H9 (cell line): Measurements from ENCODE around the gene CCDC170. TPM values are rescaled to one million over a fixed set of nuclear protein-coding genes. Genes with fewer than 3 reads are reported as not detected.

ENCODE experiments used
- DNase-seq: peaks from one replicate; pipeline ENCODE4 v3.0.0-alpha.2; 2017
- H2AFZ ChIP-seq: one replicate; pipeline ENCODE4 v1.6.1; 2013; ENCODE audit warnings: mild to moderate bottlenecking, low read length, control low read depth, moderate library complexity
- H2AK5ac ChIP-seq: 2 replicates; pipeline ENCODE4 v1.6.1; 2013; ENCODE audit warnings: low read length, control low read depth, mixed read lengths; ENCODE audit not compliant: insufficient read length
- H2BK120ac ChIP-seq: one replicate; pipeline ENCODE4 v1.6.1; 2013; ENCODE audit warnings: low read depth, mild to moderate bottlenecking, low read length, control low read depth, inconsistent platforms; ENCODE audit not compliant: poor library complexity, severe bottlenecking
- H2BK12ac ChIP-seq: 2 replicates; pipeline ENCODE4 v1.6.1; 2013; ENCODE audit warnings: low read length, control low read depth, mixed read lengths, low read depth; ENCODE audit not compliant: insufficient read length
- H2BK15ac ChIP-seq: 2 replicates; pipeline ENCODE4 v1.6.1; 2013; ENCODE audit warnings: low read depth, low read length, control low read depth
- H2BK20ac ChIP-seq: one replicate; pipeline ENCODE4 v1.6.1; 2013; ENCODE audit warnings: low read depth, mild to moderate bottlenecking, low read length, control low read depth, inconsistent platforms; ENCODE audit not compliant: poor library complexity, severe bottlenecking
- H2BK5ac ChIP-seq: 2 replicates; pipeline ENCODE4 v1.6.1; 2013; ENCODE audit warnings: low read length, control low read depth, mixed read lengths; ENCODE audit not compliant: insufficient read length
- H3K14ac ChIP-seq: 2 replicates; pipeline ENCODE4 v1.6.1; 2013; ENCODE audit warnings: low read length, control low read depth; ENCODE audit not compliant: insufficient read depth
- H3K18ac ChIP-seq: 2 replicates; pipeline ENCODE4 v1.6.1; 2013; ENCODE audit warnings: low read depth, mild to moderate bottlenecking, mixed read lengths, low read length, control low read depth; ENCODE audit not compliant: insufficient read length
- H3K23ac ChIP-seq: 2 replicates; pipeline ENCODE4 v1.6.1; 2013; ENCODE audit warnings: low read length, control low read depth, mixed read lengths, low read depth; ENCODE audit not compliant: insufficient read length
- H3K23me2 ChIP-seq: 2 replicates; pipeline ENCODE4 v1.6.1; 2013; ENCODE audit warnings: low read depth, mild to moderate bottlenecking, mixed read lengths, low read length, control low read depth; ENCODE audit not compliant: insufficient read length, poor library complexity, severe bottlenecking
- H3K27ac ChIP-seq: 2 replicates; pipeline ENCODE4 v1.5.1; 2013; ENCODE audit warnings: low read length, control low read depth, mixed read lengths, low read depth; ENCODE audit not compliant: insufficient read length
- H3K27me3 ChIP-seq: 2 replicates; pipeline ENCODE4 v1.6.1; 2013; ENCODE audit warnings: low read length, control low read depth, inconsistent platforms; ENCODE audit not compliant: insufficient read depth
- H3K4ac ChIP-seq: 2 replicates; pipeline ENCODE4 v1.6.1; 2013; ENCODE audit warnings: low read depth, mild to moderate bottlenecking, control low read depth, inconsistent platforms, low read length, moderate library complexity
- H3K4me1 ChIP-seq: 2 replicates; pipeline ENCODE4 v1.6.1; 2013; ENCODE audit warnings: low read length, control low read depth, inconsistent platforms; ENCODE audit not compliant: insufficient read depth
- H3K4me2 ChIP-seq: 2 replicates; pipeline ENCODE4 v1.6.1; 2013; ENCODE audit warnings: low read length, control low read depth, mixed read lengths; ENCODE audit not compliant: insufficient read length, insufficient read depth
- H3K56ac ChIP-seq: 2 replicates; pipeline ENCODE4 v1.6.1; 2013; ENCODE audit warnings: low read depth, mild to moderate bottlenecking, mixed read lengths, low read length, control low read depth; ENCODE audit not compliant: insufficient read length
- H3K79me1 ChIP-seq: 2 replicates; pipeline ENCODE4 v1.6.1; 2013; ENCODE audit warnings: low read depth, mild to moderate bottlenecking, moderate library complexity, low read length, control low read depth, inconsistent platforms; ENCODE audit not compliant: insufficient read depth, poor library complexity, severe bottlenecking
- H3K79me2 ChIP-seq: 2 replicates; pipeline ENCODE4 v1.6.1; 2013; ENCODE audit warnings: low read length, control low read depth, inconsistent platforms; ENCODE audit not compliant: insufficient read depth
- H3K9ac ChIP-seq: 2 replicates; pipeline ENCODE4 v1.6.1; 2013; ENCODE audit warnings: low read length, control low read depth, mixed read lengths; ENCODE audit not compliant: insufficient read length; ENCODE audit errors: extremely low read depth
- H3K9me3 ChIP-seq: one replicate; pipeline ENCODE4 v1.6.1; 2013; ENCODE audit warnings: low read depth, low read length, inconsistent platforms; ENCODE audit not compliant: control insufficient read depth
- H3T11ph ChIP-seq: one replicate; pipeline ENCODE4 v1.6.1; 2013; ENCODE audit warnings: mild to moderate bottlenecking, low read length, control low read depth, inconsistent platforms
- H4K20me1 ChIP-seq: one replicate; pipeline ENCODE4 v1.6.1; 2013; ENCODE audit not compliant: control insufficient read depth, insufficient read length, insufficient read depth
- H4K5ac ChIP-seq: 2 replicates; pipeline ENCODE4 v1.6.1; 2013; ENCODE audit warnings: low read depth, mild to moderate bottlenecking, mixed read lengths, low read length, control low read depth; ENCODE audit not compliant: insufficient read length
- H4K8ac ChIP-seq: replicated peaks from 2 replicates; pipeline ENCODE4 v1.6.1; 2013; ENCODE audit warnings: low read length, control low read depth, mixed read lengths, low read depth; ENCODE audit not compliant: insufficient read length
- H4K91ac ChIP-seq: 2 replicates; pipeline ENCODE4 v1.6.1; 2013; ENCODE audit warnings: low read depth, mild to moderate bottlenecking, moderate library complexity, mixed read lengths, low read length, control low read depth; ENCODE audit not compliant: insufficient read length
- H3K27ac Mint-ChIP-seq, 3 experiments: 2 replicates in 2 of 3; 3 replicates in 1 of 3; pipeline ENCODE4 v1.8.0; 2020 to 2021; ENCODE audit warnings: mixed read lengths in 3 of 3, mild to moderate bottlenecking in 1 of 3, moderate library complexity in 1 of 3
- H3K27me3 Mint-ChIP-seq: 2 replicates; pipeline ENCODE4 v1.8.0; 2021; ENCODE audit warnings: low read depth, mild to moderate bottlenecking, moderate library complexity, mixed read lengths
- H3K36me3 Mint-ChIP-seq, 3 experiments: 2 replicates in 2 of 3; 3 replicates in 1 of 3; pipeline ENCODE4 v1.8.0; 2020 to 2021; ENCODE audit warnings: low read depth in 3 of 3, mixed read lengths in 3 of 3; ENCODE audit not compliant: insufficient read depth in 1 of 3
- H3K4me1 Mint-ChIP-seq, 2 experiments: 2 replicates each; pipeline ENCODE4 v1.8.0; 2020; ENCODE audit warnings: mixed read lengths in 2 of 2
- H3K4me3 Mint-ChIP-seq, 2 experiments: 2 replicates in 1 of 2; 3 replicates in 1 of 2; pipeline ENCODE4 v1.8.0; 2020 to 2021; ENCODE audit warnings: mild to moderate bottlenecking in 2 of 2, mixed read lengths in 2 of 2, moderate library complexity in 1 of 2
- H3K9me3 Mint-ChIP-seq, 2 experiments: 2 replicates in 1 of 2; 3 replicates in 1 of 2; pipeline ENCODE4 v1.8.0; 2020; ENCODE audit warnings: mild to moderate bottlenecking in 2 of 2, mixed read lengths in 2 of 2, moderate library complexity in 1 of 2
- WGBS: extraction: QIAGEN DNeasy Blood & Tissue Kit; methylation state at CpG from one replicate; pipeline ENCODE4 v1.1.7; 2013; ENCODE audit warnings: missing lambda C conversion rate, low lambda C conversion rate, mixed read lengths; ENCODE audit not compliant: insufficient read length; ENCODE audit errors: extremely low coverage; 5-methylcytosine and 5-hydroxymethylcytosine counted together
- total RNA-seq: library from RNA; stranded (reverse); gene quantifications from 2 replicates; pipeline ENCODE4 v1.2.1, GENCODE V29; 2021
- TF ChIP-seq, protein P1 (sequence below): fragments of 200-600 bp; sonication (generic); conservative IDR thresholded peaks from 3 replicates; pipeline ENCODE4 v1.8.0; 2021; ENCODE audit warnings: antibody characterized with exemption, mild to moderate bottlenecking

The CCDC170 gene
- total RNA-seq, 1 experiment from 2014 or later = 0.07 TPM

- H3K18ac ChIP-seq = no peak overlapping the region
- H2AK5ac ChIP-seq = no peak overlapping the region
- H3K79me2 ChIP-seq = peaks cover 14% of the 10 kb centered on the region; the same call in 1 of the 2 replicates
- no peak overlapping the region for H2AFZ ChIP-seq
- Mint-ChIP-seq H3K36me3 (peaks cover 4 to 28% (median 20%) of the 10 kb centered on the region in 3 experiments; a peak in 4 of 7 replicates), H3K9me3 (peaks cover 0 to 4% of the 10 kb centered on the region in 2 experiments; a peak in 1 of 5 replicates), H3K4me3 (no peak overlapping the region), H3K4me1 (peaks cover 0 to 8% of the 10 kb centered on the region in 2 experiments; a peak in 1 of 4 replicates), H3K27me3 (no peaks in the 10 kb centered on the region), H3K27ac (no peak overlapping the region)
- no peak overlapping the region for H2BK5ac ChIP-seq
- H3K79me1 ChIP-seq = peaks cover 9% of the 10 kb centered on the region
- H3K4me2 ChIP-seq = no peak overlapping the region
- H3T11ph ChIP-seq = no peak overlapping the region
- H3K9me3 ChIP-seq = no peaks in the 10 kb centered on the region
- no peak overlapping the region for H3K56ac ChIP-seq
- H4K20me1 ChIP-seq = no peaks in the 10 kb centered on the region
- no peak overlapping the region for H2BK20ac ChIP-seq
- H3K14ac ChIP-seq = no peak overlapping the region
- no peak overlapping the region for H3K9ac ChIP-seq
- H2BK15ac ChIP-seq = no peak overlapping the region
- no peak overlapping the region for H3K4ac ChIP-seq
- no peaks in the 10 kb centered on the region for H3K23me2 ChIP-seq
- H3K27ac ChIP-seq = no peak overlapping the region
- no peak overlapping the region for H2BK120ac ChIP-seq
- no peak overlapping the region for H2BK12ac ChIP-seq
- H4K5ac ChIP-seq = no peak overlapping the region
- H4K91ac ChIP-seq = no peak overlapping the region
- no peak overlapping the region for H3K23ac ChIP-seq
- no CpG with 5 or more reads among the region's 5 CpGs for WGBS
- TF ChIP-seq, protein P1, sequence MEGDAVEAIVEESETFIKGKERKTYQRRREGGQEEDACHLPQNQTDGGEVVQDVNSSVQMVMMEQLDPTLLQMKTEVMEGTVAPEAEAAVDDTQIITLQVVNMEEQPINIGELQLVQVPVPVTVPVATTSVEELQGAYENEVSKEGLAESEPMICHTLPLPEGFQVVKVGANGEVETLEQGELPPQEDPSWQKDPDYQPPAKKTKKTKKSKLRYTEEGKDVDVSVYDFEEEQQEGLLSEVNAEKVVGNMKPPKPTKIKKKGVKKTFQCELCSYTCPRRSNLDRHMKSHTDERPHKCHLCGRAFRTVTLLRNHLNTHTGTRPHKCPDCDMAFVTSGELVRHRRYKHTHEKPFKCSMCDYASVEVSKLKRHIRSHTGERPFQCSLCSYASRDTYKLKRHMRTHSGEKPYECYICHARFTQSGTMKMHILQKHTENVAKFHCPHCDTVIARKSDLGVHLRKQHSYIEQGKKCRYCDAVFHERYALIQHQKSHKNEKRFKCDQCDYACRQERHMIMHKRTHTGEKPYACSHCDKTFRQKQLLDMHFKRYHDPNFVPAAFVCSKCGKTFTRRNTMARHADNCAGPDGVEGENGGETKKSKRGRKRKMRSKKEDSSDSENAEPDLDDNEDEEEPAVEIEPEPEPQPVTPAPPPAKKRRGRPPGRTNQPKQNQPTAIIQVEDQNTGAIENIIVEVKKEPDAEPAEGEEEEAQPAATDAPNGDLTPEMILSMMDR = no peak
- H3K27me3 ChIP-seq = no peaks in the 10 kb centered on the region
- no peak overlapping the region for H4K8ac ChIP-seq
- DNase-seq = no peak
- H3K4me1 ChIP-seq = no peaks in the 10 kb centered on the region
Observed at GRCh38 chr6:151445482-151445881, 48.3 kb upstream of the CCDC170 start.
